Glutamatergic neuron (in vitro differentiated cells): Measurements from ENCODE around the gene SEMA3G. TPM values are rescaled to one million over a fixed set of nuclear protein-coding genes. Genes with fewer than 3 reads are reported as not detected.

Experiments
- DNase-seq: peaks from one replicate; pipeline ENCODE4 v3.0.0; 2022
- H3K27ac Mint-ChIP-seq: one replicate; pipeline ENCODE4 v1.8.0; 2020; ENCODE audit warnings: mild to moderate bottlenecking, mixed read lengths, inconsistent platforms; ENCODE audit not compliant: unreplicated experiment
- H3K27me3 Mint-ChIP-seq: one replicate; pipeline ENCODE4 v1.8.0; 2020; ENCODE audit warnings: mild to moderate bottlenecking, moderate library complexity, mixed read lengths, inconsistent platforms; ENCODE audit not compliant: unreplicated experiment
- H3K36me3 Mint-ChIP-seq: one replicate; pipeline ENCODE4 v1.8.0; 2020; ENCODE audit warnings: mild to moderate bottlenecking, mixed read lengths, inconsistent platforms; ENCODE audit not compliant: unreplicated experiment
- H3K4me1 Mint-ChIP-seq: one replicate; pipeline ENCODE4 v1.8.0; 2020; ENCODE audit warnings: mild to moderate bottlenecking, low read depth, mixed read lengths, inconsistent platforms; ENCODE audit not compliant: unreplicated experiment
- H3K4me3 Mint-ChIP-seq: one replicate; pipeline ENCODE4 v1.8.0; 2020; ENCODE audit warnings: mild to moderate bottlenecking, mixed read lengths, inconsistent platforms; ENCODE audit not compliant: unreplicated experiment
- H3K9me3 Mint-ChIP-seq: one replicate; pipeline ENCODE4 v1.8.0; 2020; ENCODE audit warnings: mild to moderate bottlenecking, moderate library complexity, mixed read lengths, inconsistent platforms; ENCODE audit not compliant: unreplicated experiment
- total RNA-seq: library from RNA; stranded (reverse); fragmentation: NEBNext Ultra II Directional; extraction: Animal tissue kit (Norgen Biotek cat#: 25700); gene quantifications from one replicate; pipeline ENCODE4 v1.2.1, GENCODE V29; 2021; ENCODE audit not compliant: unreplicated experiment
- TF ChIP-seq, protein P1 (sequence below): fragments of 200-600 bp; sonication (generic); IDR thresholded peaks from one replicate; pipeline ENCODE4 v1.5.0; 2021; ENCODE audit not compliant: partially characterized antibody, unreplicated experiment

SEMA3G gene
- total RNA-seq, 1 donor from 2014 or later, result 0.59 TPM

DNA sequence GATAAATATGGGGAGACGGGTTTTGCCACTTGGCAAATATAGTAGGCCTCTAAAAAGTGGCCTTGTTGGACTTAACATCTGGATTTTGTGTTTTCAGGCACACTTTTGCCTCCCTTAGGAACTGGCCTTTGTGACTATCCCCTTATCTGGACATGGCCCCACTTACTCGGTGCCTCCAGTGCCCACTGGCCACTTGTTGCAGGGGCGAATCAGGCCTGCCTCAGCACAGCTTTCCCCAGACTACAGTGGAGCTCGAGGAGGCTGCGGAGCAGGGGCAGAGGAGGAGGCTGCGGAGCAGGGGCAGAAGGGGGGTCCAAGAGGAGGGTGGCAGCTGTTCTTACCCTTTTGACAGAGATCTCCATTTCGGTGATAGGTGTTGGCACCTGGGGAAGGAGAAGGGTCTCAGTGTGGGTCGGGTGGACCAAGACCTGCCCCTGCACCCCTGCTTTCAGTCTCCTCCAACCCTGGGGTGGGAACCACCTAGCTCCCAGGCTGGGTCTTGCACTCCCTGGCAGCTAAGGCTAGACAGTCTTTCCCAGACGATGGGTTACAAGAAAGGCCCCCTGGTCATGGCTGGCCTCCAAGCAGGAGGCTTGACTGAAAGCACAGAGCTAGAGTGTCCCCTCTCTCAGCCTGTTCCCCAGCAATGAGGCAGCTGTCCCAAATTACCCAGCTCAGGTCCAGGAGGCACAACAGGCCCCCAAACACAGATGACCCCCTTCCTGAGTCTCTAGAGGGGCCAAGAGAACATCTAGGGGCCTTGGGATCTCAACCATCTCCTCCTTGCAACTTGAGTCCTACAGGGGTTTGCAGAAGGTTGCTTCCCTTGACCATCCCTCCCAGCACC is 6.1 kb downstream of the SEMA3G start:
- Mint-ChIP-seq H3K27me3 (peaks cover 1% of the 10 kb centered on the region), H3K36me3 (no peaks in the 10 kb centered on the region), H3K9me3 (no peaks in the 10 kb centered on the region), H3K27ac (no peak overlapping the region), H3K4me3 (no peak overlapping the region), H3K4me1 (peaks cover 13% of the 10 kb centered on the region)
- TF ChIP-seq, protein P1, sequence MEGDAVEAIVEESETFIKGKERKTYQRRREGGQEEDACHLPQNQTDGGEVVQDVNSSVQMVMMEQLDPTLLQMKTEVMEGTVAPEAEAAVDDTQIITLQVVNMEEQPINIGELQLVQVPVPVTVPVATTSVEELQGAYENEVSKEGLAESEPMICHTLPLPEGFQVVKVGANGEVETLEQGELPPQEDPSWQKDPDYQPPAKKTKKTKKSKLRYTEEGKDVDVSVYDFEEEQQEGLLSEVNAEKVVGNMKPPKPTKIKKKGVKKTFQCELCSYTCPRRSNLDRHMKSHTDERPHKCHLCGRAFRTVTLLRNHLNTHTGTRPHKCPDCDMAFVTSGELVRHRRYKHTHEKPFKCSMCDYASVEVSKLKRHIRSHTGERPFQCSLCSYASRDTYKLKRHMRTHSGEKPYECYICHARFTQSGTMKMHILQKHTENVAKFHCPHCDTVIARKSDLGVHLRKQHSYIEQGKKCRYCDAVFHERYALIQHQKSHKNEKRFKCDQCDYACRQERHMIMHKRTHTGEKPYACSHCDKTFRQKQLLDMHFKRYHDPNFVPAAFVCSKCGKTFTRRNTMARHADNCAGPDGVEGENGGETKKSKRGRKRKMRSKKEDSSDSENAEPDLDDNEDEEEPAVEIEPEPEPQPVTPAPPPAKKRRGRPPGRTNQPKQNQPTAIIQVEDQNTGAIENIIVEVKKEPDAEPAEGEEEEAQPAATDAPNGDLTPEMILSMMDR, result no peak
- no peak for DNase-seq

DNA sequence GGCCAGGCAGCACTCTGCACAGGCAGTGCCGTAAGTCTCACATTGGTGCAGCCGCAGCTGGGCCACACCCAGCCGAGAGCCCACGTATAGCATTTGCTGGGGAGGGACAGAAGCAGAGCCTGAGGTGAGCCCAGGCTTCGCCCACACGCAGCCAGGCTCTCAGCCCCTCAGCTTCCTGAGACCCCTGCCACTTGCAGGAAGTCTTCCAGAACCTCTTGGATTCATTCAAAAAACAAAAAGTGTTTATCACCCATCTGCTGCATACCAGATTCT is 6.9 kb downstream of the SEMA3G start:
- no peak for DNase-seq
- Mint-ChIP-seq H3K27ac (no peak overlapping the region), H3K36me3 (no peaks in the 10 kb centered on the region), H3K4me3 (no peak overlapping the region), H3K27me3 (peaks cover 1% of the 10 kb centered on the region), H3K4me1 (peaks cover 16% of the 10 kb centered on the region), H3K9me3 (no peaks in the 10 kb centered on the region)
- TF ChIP-seq, protein P1, result no peak

DNA sequence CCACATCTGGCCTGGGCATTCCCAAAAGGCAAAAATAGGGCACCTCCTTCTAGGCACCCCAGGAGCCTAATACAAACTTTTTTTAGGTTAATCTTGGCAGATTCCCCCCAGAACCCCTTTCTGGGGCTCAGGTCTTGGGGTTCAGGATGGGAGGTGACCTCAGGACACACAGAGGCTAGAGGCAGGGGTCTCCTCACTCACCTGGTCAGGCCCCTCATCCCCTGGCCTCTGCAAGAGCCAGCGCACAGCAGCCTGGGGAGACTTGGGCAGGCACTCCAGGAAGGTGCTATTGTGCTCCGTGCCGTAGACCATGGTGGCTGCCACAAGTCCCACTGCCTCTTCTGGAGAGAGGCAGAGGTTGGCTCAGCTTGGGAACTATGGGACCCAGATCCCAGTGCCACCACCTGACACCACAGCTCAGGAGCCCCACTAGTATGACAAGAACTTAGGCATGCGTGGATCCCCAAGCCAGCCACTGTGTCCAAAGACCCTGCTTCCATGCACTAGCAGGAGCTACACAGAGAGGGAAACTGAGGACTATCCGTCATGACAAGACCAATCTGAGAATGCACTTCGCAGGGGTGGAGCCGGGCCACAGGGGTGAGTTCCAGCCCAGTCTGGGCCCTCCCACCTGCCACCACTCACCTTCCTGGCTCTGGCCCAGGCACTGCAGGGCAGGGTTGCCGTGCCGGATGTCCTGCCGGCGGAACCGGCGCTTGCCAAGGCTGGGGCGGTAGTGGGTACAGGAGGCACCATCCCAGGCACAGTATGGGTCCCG is 7.4 kb downstream of the SEMA3G start:
- no peak overlapping the region for H3K27ac Mint-ChIP-seq
- H3K27me3 Mint-ChIP-seq, result peaks cover 3% of the 10 kb centered on the region
- no peaks in the 10 kb centered on the region for H3K9me3 Mint-ChIP-seq
- DNase-seq, result no peak
- peaks cover 17% of the 10 kb centered on the region for H3K4me1 Mint-ChIP-seq
- H3K4me3 Mint-ChIP-seq, result no peak overlapping the region
- TF ChIP-seq, protein P1, result no peak
- H3K36me3 Mint-ChIP-seq, result no peaks in the 10 kb centered on the region

DNA sequence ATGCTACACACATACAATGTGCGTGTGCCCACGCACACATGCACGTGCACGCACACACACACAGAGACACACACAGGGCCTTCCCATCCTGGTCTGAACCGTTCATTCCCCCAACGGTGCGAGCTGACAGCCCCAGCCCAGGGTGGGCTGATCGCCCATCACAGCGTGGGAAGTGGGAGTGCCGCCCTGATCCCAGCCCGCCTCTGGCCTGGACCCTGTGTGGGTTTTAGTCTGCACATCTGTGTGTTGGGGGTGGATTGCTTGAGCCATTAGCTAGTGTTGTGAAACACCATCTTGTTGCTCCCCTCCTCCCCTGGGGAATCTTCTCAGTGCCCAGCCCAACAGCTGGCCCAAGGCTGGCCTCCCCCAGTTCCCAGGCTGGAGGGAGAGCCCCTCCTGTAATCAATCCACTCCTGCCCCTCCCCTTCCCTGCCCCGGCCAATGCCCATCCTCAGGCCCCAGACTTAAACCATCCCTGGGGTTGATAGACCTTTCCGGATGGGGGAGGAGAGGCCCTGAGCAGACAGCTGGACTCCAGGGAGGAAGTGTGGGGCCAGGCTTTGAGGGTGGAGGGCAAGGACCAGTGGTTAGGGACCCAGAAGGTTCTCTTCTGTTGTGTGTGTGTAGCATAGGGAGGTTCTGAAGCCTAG is 8.3 kb downstream of the SEMA3G start:
- Mint-ChIP-seq H3K27me3 (peaks cover 5% of the 10 kb centered on the region), H3K4me3 (no peak overlapping the region), H3K9me3 (no peaks in the 10 kb centered on the region), H3K36me3 (no peaks in the 10 kb centered on the region), H3K4me1 (peaks cover 20% of the 10 kb centered on the region), H3K27ac (no peak overlapping the region)
- no peak for DNase-seq
- TF ChIP-seq, protein P1, result no peak
